GM12878 (cell line): ENCODE results near the gene COMMD1. TPM values are rescaled to one million over a fixed set of nuclear protein-coding genes. Genes with fewer than 3 reads are reported as not detected.

Experiments
- ATAC-seq: fragments of 200-7000 bp; cut with Tn5 transposase; 3 replicates; pipeline ENCODE4 v1.9.1; 2020; ENCODE audit warnings: mild to moderate bottlenecking, moderate library complexity
- BruUV-seq: library from RNA; stranded (reverse); fragments of 400-500 nt; replicated peaks from 2 replicates; lab custom pipeline; 2021; lab: Mats Ljungman, UMichigan
- CTCF ChIA-PET: fragments of 300-600 bp; sonication (Branson Sonifier 250); formaldehyde crosslinking; extraction: SDS; loops from one replicate; lab custom pipeline; 2021; ENCODE audit warnings: inconsistent platforms; lab: Yijun Ruan, JAX
- POLR2A ChIA-PET: fragments of 350-600 bp; formaldehyde crosslinking; extraction: SDS; loops from one replicate; lab custom pipeline; 2021; ENCODE audit warnings: inconsistent platforms; lab: Charles Lee
- RAD21 ChIA-PET: fragments of 300-600 bp; sonication (Branson Sonifier 250); formaldehyde crosslinking; loops from one replicate; lab custom pipeline; 2023; ENCODE audit warnings: antibody characterized with exemption; ENCODE audit not compliant: unreplicated experiment; lab: Charles Lee
- SMC1A ChIA-PET: fragments of 300-600 bp; sonication (Branson Sonifier 250); formaldehyde crosslinking; loops from one replicate; lab custom pipeline; 2023; ENCODE audit not compliant: unreplicated experiment, uncharacterized antibody; lab: Charles Lee
- DNase-seq: peaks from one replicate; pipeline ENCODE4 v3.0.0-alpha.2; 2011; ENCODE audit warnings: low read depth, low spot score
- FAIRE-seq: peaks from 3 replicates; lab custom pipeline; 2011; peaks lifted over from hg19 to GRCh38; lab: Jason Lieb, UNC
- H2AFZ ChIP-seq: 2 replicates; pipeline ENCODE4 v1.6.0; 2011; ENCODE audit warnings: low read depth, low read length, control low read depth; ENCODE audit not compliant: control insufficient read depth
- H3K27ac ChIP-seq: 2 replicates; pipeline ENCODE4 v1.5.1; 2011; ENCODE audit warnings: control low read depth; ENCODE audit not compliant: control insufficient read depth, insufficient read depth
- H3K27me3 ChIP-seq, 2 experiments: replicated peaks in 1 of 2; 2 replicates each; pipeline versions ENCODE4 v1.6.0 to v1.6.1; 2011; ENCODE audit warnings: low read length in 1 of 2; ENCODE audit not compliant: control insufficient read depth in 2 of 2, insufficient read depth in 2 of 2
- H3K36me3 ChIP-seq, 2 experiments: 2 replicates each; pipeline ENCODE4 v1.5.1; 2011; ENCODE audit warnings: low read length in 1 of 2; ENCODE audit not compliant: control insufficient read depth in 2 of 2, insufficient read depth in 2 of 2
- H3K4me1 ChIP-seq: 2 replicates; pipeline ENCODE4 v1.6.1; 2011; ENCODE audit warnings: mild to moderate bottlenecking, low read length, moderate library complexity, mixed read lengths; ENCODE audit not compliant: control insufficient read depth, insufficient read depth
- H3K4me2 ChIP-seq: 2 replicates; pipeline ENCODE4 v1.6.0; 2011; ENCODE audit warnings: control low read depth; ENCODE audit not compliant: control insufficient read depth, insufficient read depth
- H3K4me3 ChIP-seq: fragments of 200-600 bp; sonication (generic); 2 replicates; pipeline ENCODE4 v1.5.1; 2016
- H3K79me2 ChIP-seq: 2 replicates; pipeline ENCODE4 v1.6.0; 2011; ENCODE audit warnings: low read length; ENCODE audit not compliant: control insufficient read depth, insufficient read depth
- H3K9ac ChIP-seq: 2 replicates; pipeline ENCODE4 v1.8.0; 2011; ENCODE audit warnings: low read length, control low read depth, mixed read lengths; ENCODE audit not compliant: control insufficient read depth, insufficient read depth
- H3K9me3 ChIP-seq: replicated peaks from 3 replicates; pipeline ENCODE4 v1.5.1; 2011; ENCODE audit warnings: mild to moderate bottlenecking, low read length; ENCODE audit not compliant: control insufficient read depth, insufficient read depth
- H4K20me1 ChIP-seq: 2 replicates; pipeline ENCODE4 v1.6.0; 2011; ENCODE audit not compliant: control insufficient read depth, insufficient read depth
- ATF3 ChIP-seq: IDR thresholded peaks from 2 replicates; pipeline ENCODE4 v1.6.1; 2011; ENCODE audit warnings: low read depth, mild to moderate bottlenecking, low read length, moderate library complexity, borderline replicate concordance; ENCODE audit errors: extremely low read depth
- BCLAF1 ChIP-seq: fragments of 450-650 bp; IDR thresholded peaks from 2 replicates; pipeline ENCODE4 v1.6.1; 2017; ENCODE audit warnings: antibody characterized with exemption, mild to moderate bottlenecking, moderate library complexity
- BMI1 ChIP-seq: fragments of 450-650 bp; IDR thresholded peaks from 2 replicates; pipeline ENCODE4 v1.6.1; 2016; ENCODE audit warnings: mild to moderate bottlenecking, moderate library complexity, borderline replicate concordance
- CHD2 ChIP-seq: IDR thresholded peaks from 2 replicates; pipeline ENCODE4 v1.6.1; 2011; ENCODE audit warnings: low read depth, low read length, improper control_type of control experiment, borderline replicate concordance
- CTCF ChIP-seq, 3 experiments: IDR thresholded peaks in 2 of 3; conservative IDR thresholded peaks in 1 of 3; 2 replicates each; pipeline ENCODE4 v1.5.1; 2011; ENCODE audit warnings: low read depth in 3 of 3, low read length in 3 of 3, mild to moderate bottlenecking in 3 of 3, control low read depth in 2 of 3, moderate library complexity in 2 of 3, inconsistent platforms in 1 of 3, mixed read lengths in 1 of 3; ENCODE audit not compliant: control insufficient read depth in 2 of 3, insufficient read depth in 1 of 3; ENCODE audit errors: extremely low read depth in 1 of 3
- IRF4 ChIP-seq: IDR thresholded peaks from 2 replicates; pipeline ENCODE4 v1.6.1; 2011; ENCODE audit warnings: low read depth, low read length
- MEF2B ChIP-seq: fragments of 450-650 bp; IDR thresholded peaks from 2 replicates; pipeline ENCODE4 v1.6.1; 2018; ENCODE audit warnings: mild to moderate bottlenecking, moderate library complexity; ENCODE audit not compliant: partially characterized antibody, poor library complexity, severe bottlenecking
- MYC ChIP-seq: IDR thresholded peaks from 2 replicates; pipeline ENCODE4 v1.6.1; 2011; ENCODE audit warnings: mild to moderate bottlenecking, low read length, moderate library complexity, inconsistent platforms; ENCODE audit not compliant: insufficient read depth, insufficient replicate concordance, insufficient read length, severe bottlenecking
- NBN ChIP-seq: fragments of 450-650 bp; IDR thresholded peaks from 2 replicates; pipeline ENCODE4 v1.6.1; 2016
- PAX8 ChIP-seq: fragments of 450-650 bp; IDR thresholded peaks from 2 replicates; pipeline ENCODE4 v1.6.1; 2017; ENCODE audit warnings: mild to moderate bottlenecking, moderate library complexity
- ZBTB11 ChIP-seq: fragments of 450-650 bp; formaldehyde crosslinking; IDR thresholded peaks from 2 replicates; pipeline ENCODE4 v1.5.0; 2022; ENCODE audit warnings: mild to moderate bottlenecking, missing genetic modification characterization
- WGBS: methylation state at CpG from one replicate; pipeline ENCODE4 v1.1.6; 2016; ENCODE audit warnings: low lambda C conversion rate; ENCODE audit not compliant: insufficient replicate concordance, insufficient coverage; ENCODE audit errors: missing lambda C conversion rate; 5-methylcytosine and 5-hydroxymethylcytosine counted together
- in situ Hi-C: fragments of 300-500 bp; cut with MboI; formaldehyde crosslinking; loops from 9 replicates; pipeline ENCODE4 v1.14.3; 2018; ENCODE audit warnings: mixed read lengths
- intact Hi-C: fragments of 100-400 bp; cut with micrococcal nuclease; formaldehyde crosslinking; loops from one replicate; pipeline ENCODE4 v1.14.2; 2022; ENCODE audit not compliant: unreplicated experiment
- polyA plus RNA-seq, 11 experiments: library from polyadenylated mRNA; depleted of rRNA in 4 of 11; unstranded in 6 of 11; stranded (reverse) in 5 of 11; fragments of >200 nt; fragmentation: Nextera tagmentation in 4 of 11; fragmentation: Illumina TruSeq in 1 of 11; extraction: Ambion mirVana in 4 of 11; extraction: Trizol in 1 of 11; gene quantifications; 1 replicate in 1 of 11; 2 replicates in 10 of 11; pipeline versions ENCODE4 v1.2.1 to v1.2.3, GENCODE V29; 2011 to 2016; ENCODE audit warnings: inconsistent platforms in 2 of 11, missing spikeins in 2 of 11, low read depth in 1 of 11
- total RNA-seq, 4 experiments: library from RNA; depleted of rRNA in 3 of 4; stranded (reverse); fragments of >200 nt in 3 of 4; fragmentation: Illumina TruSeq in 1 of 4; extraction: Trizol in 1 of 4; gene quantifications; 2 replicates each; pipeline versions ENCODE4 v1.2.1 to v1.2.3, GENCODE V29; 2013 to 2021

COMMD1 gene
- total and polyA plus RNA-seq, 10 of the 15 experiments (the other 5 are each of a cell fraction or from before 2014, with no cell fraction given) = 39.7 to 210 (median 53.7) TPM

- H4K20me1 ChIP-seq = no peaks in the 10 kb centered on the region
- intact Hi-C loops = no loop called here
- POLR2A ChIA-PET = no interaction called here
Observed at GRCh38 chr2:62029910-62030309, 124.4 kb downstream of the COMMD1 start.

More at GRCh38 chr2:62029910-62030309, 124.4 kb downstream of the COMMD1 start:
- no TSS peak for BruUV-seq
- H3K4me2 ChIP-seq = no peak overlapping the region
- peaks cover 3% of the 10 kb centered on the region; the same call in 2 of the 3 replicates for H3K9me3 ChIP-seq
- H2AFZ ChIP-seq = no peak overlapping the region
- FAIRE-seq (no peak), DNase-seq (no peak), ATAC-seq (no peak)
- no peaks in the 10 kb centered on the region for H3K27me3 ChIP-seq
- no peaks in the 10 kb centered on the region; the same call in 1 of the 2 replicates for H3K79me2 ChIP-seq
- H3K36me3 ChIP-seq = no peaks in the 10 kb centered on the region
- H3K27ac ChIP-seq = no peak overlapping the region
- TF ChIP-seq NBN (no peak), IRF4 (no peak), MYC (no peak), MEF2B (no peak), CTCF (IDR thresholded peaks at IDR 0.05 in 2 of 3, conservative IDR thresholded peaks at IDR 0.05 in 1 of 3; ENCODE audit: control insufficient read depth in 2 of 3, extremely low read depth in 1 of 3, insufficient read depth in 1 of 3, low read depth in 3 of 3, low read length in 3 of 3) (no peak), PAX8 (no peak), ATF3 (no peak), ZBTB11 (CRISPR knock-in tag) (no peak), CHD2 (no peak), BCLAF1 (no peak), BMI1 (no peak)
- TF ChIP-seq, all 136 proteins: peak for 0
- SMC1A ChIA-PET = interaction anchor here (1.0 to 1.3 kb wide), 2 partner anchors 9 to 35 kb away, joined by 4 read pairs; no protein-coding TSS in a partner anchor
- RAD21 ChIA-PET = no interaction called here
- Histone ChIP-seq H3K9ac (no peak overlapping the region), H3K4me1 (peaks cover 14% of the 10 kb centered on the region), H3K4me3 (no peak overlapping the region)
- CTCF ChIA-PET = no interaction called here
- 93% methylated on average over 3 of the region's 3 CpGs for WGBS
- in situ Hi-C loops = no loop called here
